Measurements from ENCODE around the gene CDH23. TPM values are rescaled to one million over a fixed set of nuclear protein-coding genes. Genes with fewer than 3 reads are reported as not detected.

The CDH23 gene
- total RNA-seq, 1 experiment from 2014 or later, result 2.9 TPM

DNA sequence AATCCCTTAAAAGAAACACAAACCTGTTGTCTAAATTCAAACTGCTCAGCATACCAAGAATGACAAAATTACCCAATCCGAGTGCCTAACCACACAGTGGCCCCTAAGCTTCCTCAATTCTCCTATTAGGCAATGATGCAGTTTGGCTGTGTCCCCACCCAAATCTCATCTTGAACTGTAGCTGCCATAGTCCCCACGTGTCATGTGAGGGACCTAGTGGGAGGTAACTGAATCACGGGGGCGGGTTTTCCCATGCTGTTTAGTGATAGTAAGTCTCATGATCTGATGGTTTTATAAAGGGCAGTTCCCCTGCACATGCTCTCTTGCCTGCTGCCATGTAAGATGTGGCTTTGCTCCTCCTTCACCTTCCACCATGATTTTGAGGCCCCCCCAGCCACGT, 432.5 kb downstream of the CDH23 start (continued):
- TF ChIP-seq, protein P1, sequence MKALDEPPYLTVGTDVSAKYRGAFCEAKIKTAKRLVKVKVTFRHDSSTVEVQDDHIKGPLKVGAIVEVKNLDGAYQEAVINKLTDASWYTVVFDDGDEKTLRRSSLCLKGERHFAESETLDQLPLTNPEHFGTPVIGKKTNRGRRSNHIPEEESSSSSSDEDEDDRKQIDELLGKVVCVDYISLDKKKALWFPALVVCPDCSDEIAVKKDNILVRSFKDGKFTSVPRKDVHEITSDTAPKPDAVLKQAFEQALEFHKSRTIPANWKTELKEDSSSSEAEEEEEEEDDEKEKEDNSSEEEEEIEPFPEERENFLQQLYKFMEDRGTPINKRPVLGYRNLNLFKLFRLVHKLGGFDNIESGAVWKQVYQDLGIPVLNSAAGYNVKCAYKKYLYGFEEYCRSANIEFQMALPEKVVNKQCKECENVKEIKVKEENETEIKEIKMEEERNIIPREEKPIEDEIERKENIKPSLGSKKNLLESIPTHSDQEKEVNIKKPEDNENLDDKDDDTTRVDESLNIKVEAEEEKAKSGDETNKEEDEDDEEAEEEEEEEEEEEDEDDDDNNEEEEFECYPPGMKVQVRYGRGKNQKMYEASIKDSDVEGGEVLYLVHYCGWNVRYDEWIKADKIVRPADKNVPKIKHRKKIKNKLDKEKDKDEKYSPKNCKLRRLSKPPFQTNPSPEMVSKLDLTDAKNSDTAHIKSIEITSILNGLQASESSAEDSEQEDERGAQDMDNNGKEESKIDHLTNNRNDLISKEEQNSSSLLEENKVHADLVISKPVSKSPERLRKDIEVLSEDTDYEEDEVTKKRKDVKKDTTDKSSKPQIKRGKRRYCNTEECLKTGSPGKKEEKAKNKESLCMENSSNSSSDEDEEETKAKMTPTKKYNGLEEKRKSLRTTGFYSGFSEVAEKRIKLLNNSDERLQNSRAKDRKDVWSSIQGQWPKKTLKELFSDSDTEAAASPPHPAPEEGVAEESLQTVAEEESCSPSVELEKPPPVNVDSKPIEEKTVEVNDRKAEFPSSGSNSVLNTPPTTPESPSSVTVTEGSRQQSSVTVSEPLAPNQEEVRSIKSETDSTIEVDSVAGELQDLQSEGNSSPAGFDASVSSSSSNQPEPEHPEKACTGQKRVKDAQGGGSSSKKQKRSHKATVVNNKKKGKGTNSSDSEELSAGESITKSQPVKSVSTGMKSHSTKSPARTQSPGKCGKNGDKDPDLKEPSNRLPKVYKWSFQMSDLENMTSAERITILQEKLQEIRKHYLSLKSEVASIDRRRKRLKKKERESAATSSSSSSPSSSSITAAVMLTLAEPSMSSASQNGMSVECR (CRISPR knock-in tag; IDR thresholded peaks at IDR 0.05; ENCODE audit: borderline replicate concordance), result no peak

DNA sequence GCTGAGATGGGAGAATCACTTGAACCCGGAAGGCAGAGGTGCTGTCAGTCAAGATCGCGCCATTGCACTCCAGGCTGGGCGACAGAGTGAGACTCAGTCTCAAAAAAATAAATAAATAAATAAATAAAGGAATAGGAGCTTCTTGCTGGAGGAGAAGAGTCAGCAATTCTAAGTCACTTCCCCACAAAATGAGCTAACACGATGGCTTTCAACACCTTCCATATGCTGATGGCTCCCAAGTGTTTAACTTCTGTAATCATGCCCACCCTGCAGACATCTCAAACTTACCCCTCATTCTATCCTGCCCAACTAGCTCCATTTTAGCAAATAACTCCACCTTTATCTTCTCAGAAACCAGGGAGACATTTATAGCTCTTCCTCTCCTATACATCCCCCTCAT, 433.2 kb downstream of the CDH23 start:
- no peak for DNase-seq (ENCODE audit: low spot score)
- H3K4me1 Mint-ChIP-seq, result peaks cover 13% of the 10 kb centered on the region
- H3K9me3 Mint-ChIP-seq, result no peaks in the 10 kb centered on the region
- ChIA-PET POLR2A (no interaction called here), CTCF (interaction anchor here (0.7 to 1.0 kb wide), 3 partner anchors 15 to 219 kb away, joined by 3 to 4 read pairs (median 3); no protein-coding TSS in a partner anchor)
- ATAC-seq, result no peak
- TF ChIP-seq SMAD4 (CRISPR knock-in tag; IDR thresholded peaks at IDR 0.05), result no peak
- TF ChIP-seq NR2C2 (CRISPR knock-in tag; IDR thresholded peaks at IDR 0.05), result no peak
- TF ChIP-seq NFYB (CRISPR knock-in tag; conservative IDR thresholded peaks at IDR 0.05; ENCODE audit: low read depth), result no peak
- TF ChIP-seq, protein P2, sequence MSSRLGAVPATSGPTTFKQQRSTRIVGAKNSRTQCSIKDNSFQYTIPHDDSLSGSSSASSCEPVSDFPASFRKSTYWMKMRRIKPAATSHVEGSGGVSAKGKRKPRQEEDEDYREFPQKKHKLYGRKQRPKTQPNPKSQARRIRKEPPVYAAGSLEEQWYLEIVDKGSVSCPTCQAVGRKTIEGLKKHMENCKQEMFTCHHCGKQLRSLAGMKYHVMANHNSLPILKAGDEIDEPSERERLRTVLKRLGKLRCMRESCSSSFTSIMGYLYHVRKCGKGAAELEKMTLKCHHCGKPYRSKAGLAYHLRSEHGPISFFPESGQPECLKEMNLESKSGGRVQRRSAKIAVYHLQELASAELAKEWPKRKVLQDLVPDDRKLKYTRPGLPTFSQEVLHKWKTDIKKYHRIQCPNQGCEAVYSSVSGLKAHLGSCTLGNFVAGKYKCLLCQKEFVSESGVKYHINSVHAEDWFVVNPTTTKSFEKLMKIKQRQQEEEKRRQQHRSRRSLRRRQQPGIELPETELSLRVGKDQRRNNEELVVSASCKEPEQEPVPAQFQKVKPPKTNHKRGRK (CRISPR knock-in tag; IDR thresholded peaks at IDR 0.05; ENCODE audit: borderline replicate concordance), result no peak
- no peak for TF ChIP-seq NFE2L1 (CRISPR knock-in tag; IDR thresholded peaks at IDR 0.05)
- TF ChIP-seq, protein P3, sequence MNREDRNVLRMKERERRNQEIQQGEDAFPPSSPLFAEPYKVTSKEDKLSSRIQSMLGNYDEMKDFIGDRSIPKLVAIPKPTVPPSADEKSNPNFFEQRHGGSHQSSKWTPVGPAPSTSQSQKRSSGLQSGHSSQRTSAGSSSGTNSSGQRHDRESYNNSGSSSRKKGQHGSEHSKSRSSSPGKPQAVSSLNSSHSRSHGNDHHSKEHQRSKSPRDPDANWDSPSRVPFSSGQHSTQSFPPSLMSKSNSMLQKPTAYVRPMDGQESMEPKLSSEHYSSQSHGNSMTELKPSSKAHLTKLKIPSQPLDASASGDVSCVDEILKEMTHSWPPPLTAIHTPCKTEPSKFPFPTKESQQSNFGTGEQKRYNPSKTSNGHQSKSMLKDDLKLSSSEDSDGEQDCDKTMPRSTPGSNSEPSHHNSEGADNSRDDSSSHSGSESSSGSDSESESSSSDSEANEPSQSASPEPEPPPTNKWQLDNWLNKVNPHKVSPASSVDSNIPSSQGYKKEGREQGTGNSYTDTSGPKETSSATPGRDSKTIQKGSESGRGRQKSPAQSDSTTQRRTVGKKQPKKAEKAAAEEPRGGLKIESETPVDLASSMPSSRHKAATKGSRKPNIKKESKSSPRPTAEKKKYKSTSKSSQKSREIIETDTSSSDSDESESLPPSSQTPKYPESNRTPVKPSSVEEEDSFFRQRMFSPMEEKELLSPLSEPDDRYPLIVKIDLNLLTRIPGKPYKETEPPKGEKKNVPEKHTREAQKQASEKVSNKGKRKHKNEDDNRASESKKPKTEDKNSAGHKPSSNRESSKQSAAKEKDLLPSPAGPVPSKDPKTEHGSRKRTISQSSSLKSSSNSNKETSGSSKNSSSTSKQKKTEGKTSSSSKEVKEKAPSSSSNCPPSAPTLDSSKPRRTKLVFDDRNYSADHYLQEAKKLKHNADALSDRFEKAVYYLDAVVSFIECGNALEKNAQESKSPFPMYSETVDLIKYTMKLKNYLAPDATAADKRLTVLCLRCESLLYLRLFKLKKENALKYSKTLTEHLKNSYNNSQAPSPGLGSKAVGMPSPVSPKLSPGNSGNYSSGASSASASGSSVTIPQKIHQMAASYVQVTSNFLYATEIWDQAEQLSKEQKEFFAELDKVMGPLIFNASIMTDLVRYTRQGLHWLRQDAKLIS (CRISPR knock-in tag; IDR thresholded peaks at IDR 0.05; ENCODE audit: borderline replicate concordance), result no peak
- peaks cover 69% of the 10 kb centered on the region for H3K36me3 Mint-ChIP-seq
- H3K27ac Mint-ChIP-seq, result no peak overlapping the region
- H3K27me3 Mint-ChIP-seq (ENCODE audit: low read depth), result no peaks in the 10 kb centered on the region
- no peak overlapping the region for H3K4me3 Mint-ChIP-seq

DNA sequence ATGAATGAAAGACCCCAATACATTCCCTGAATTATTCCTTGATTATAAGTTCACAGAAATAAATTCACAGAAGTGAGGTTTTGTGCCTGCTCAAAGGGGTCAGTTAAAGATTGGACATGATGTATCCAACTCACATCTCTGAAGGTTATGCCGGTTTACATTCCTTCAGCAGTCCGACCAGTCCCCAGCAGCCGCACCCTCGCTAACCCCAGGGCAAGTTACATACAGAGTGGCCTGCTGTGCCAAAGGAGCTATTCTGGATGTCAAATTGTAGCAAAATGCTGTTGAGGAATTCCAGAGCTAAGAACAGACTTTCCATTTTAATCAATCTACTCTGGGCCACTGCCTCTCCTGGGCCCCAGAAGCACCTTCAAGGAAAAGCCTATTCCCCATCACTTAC, 434.0 kb downstream of the CDH23 start:
- peaks cover 5% of the 10 kb centered on the region for H3K4me1 Mint-ChIP-seq
- H3K36me3 Mint-ChIP-seq, result peaks cover 61% of the 10 kb centered on the region
- ChIA-PET POLR2A (no interaction called here), CTCF (no interaction called here)
- DNase-seq (ENCODE audit: low spot score) (no peak), ATAC-seq (no peak)
- no peak overlapping the region for H3K4me3 Mint-ChIP-seq
- no peaks in the 10 kb centered on the region for H3K9me3 Mint-ChIP-seq
- H3K27me3 Mint-ChIP-seq (ENCODE audit: low read depth), result no peaks in the 10 kb centered on the region
- H3K27ac Mint-ChIP-seq, result no peak overlapping the region
- TF ChIP-seq FOXK1 (CRISPR knock-in tag; IDR thresholded peaks at IDR 0.05) (no peak), ZNF263 (CRISPR knock-in tag; IDR thresholded peaks at IDR 0.05; ENCODE audit: low read depth) (no peak)

Data from WTC11 (cell line).